Adrenal gland (tissue), 5 donors: ENCODE results near the gene PNLIPRP2.

Source experiments
- POLR2A ChIP-seq, 2 donors: fragments of 450-650 bp; IDR thresholded peaks; one replicate each; pipeline ENCODE4 v1.6.1; 2017; ENCODE audit warnings: antibody characterized with exemption in 2 of 2, mild to moderate bottlenecking in 2 of 2, moderate library complexity in 1 of 2
- TF ChIP-seq, protein P1 (sequence below), 6 experiments: fragments of 450-650 bp in 4 of 6; fragments of 200-600 bp in 2 of 6; sonication (generic) in 1 of 6; IDR thresholded peaks; 1 replicate in 5 of 6; 2 replicates in 1 of 6; pipeline versions ENCODE4 v1.5.1 to v1.8.0; 2016 to 2021; ENCODE audit warnings: antibody characterized with exemption in 6 of 6, mild to moderate bottlenecking in 2 of 6, moderate library complexity in 1 of 6
- donor health status: DM: no; HTN: no; CAD: no.

GRCh38 chr10:116621934-116622655 is 1.3 kb downstream of the PNLIPRP2 start:
- TF ChIP-seq, protein P1, sequence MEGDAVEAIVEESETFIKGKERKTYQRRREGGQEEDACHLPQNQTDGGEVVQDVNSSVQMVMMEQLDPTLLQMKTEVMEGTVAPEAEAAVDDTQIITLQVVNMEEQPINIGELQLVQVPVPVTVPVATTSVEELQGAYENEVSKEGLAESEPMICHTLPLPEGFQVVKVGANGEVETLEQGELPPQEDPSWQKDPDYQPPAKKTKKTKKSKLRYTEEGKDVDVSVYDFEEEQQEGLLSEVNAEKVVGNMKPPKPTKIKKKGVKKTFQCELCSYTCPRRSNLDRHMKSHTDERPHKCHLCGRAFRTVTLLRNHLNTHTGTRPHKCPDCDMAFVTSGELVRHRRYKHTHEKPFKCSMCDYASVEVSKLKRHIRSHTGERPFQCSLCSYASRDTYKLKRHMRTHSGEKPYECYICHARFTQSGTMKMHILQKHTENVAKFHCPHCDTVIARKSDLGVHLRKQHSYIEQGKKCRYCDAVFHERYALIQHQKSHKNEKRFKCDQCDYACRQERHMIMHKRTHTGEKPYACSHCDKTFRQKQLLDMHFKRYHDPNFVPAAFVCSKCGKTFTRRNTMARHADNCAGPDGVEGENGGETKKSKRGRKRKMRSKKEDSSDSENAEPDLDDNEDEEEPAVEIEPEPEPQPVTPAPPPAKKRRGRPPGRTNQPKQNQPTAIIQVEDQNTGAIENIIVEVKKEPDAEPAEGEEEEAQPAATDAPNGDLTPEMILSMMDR (IDR thresholded peaks at IDR 0.05): no peak
- TF ChIP-seq POLR2A (IDR thresholded peaks at IDR 0.05): no peak
